Adipocyte (in vitro differentiated cells): ENCODE results near the gene CXCR3.
"Not testable (repeated sequence)": the region's sequence is repeated elsewhere in the genome, so short reads cannot be mapped to it uniquely, and the experiment has no call there.

Source experiments
- DNase-seq: peaks from one replicate; pipeline ENCODE4 v3.0.0-alpha.2; 2015; ENCODE audit warnings: low read depth
- H3K27me3 ChIP-seq: replicated peaks from 2 replicates; pipeline ENCODE4 v1.7.0; 2013; ENCODE audit warnings: mild to moderate bottlenecking, low read length, moderate library complexity; ENCODE audit not compliant: control insufficient read depth, insufficient read depth
- H3K36me3 ChIP-seq: 2 replicates; pipeline ENCODE4 v1.7.0; 2013; ENCODE audit warnings: low read length, mild to moderate bottlenecking, moderate library complexity; ENCODE audit not compliant: control insufficient read depth, insufficient read depth, severe bottlenecking
- H3K4me1 ChIP-seq: 2 replicates; pipeline ENCODE4 v1.7.0; 2013; ENCODE audit warnings: mild to moderate bottlenecking, low read length, moderate library complexity; ENCODE audit not compliant: control insufficient read depth, insufficient read depth
- H3K4me3 ChIP-seq: 2 replicates; pipeline ENCODE4 v1.7.0; 2013; ENCODE audit warnings: mild to moderate bottlenecking, low read length, moderate library complexity
- H3K9ac ChIP-seq: 2 replicates; pipeline ENCODE4 v1.7.0; 2013; ENCODE audit warnings: mild to moderate bottlenecking, low read length, moderate library complexity
- H3K9me3 ChIP-seq: 2 replicates; pipeline ENCODE4 v1.7.0; 2013; ENCODE audit warnings: mild to moderate bottlenecking, low read length, moderate library complexity; ENCODE audit not compliant: control insufficient read depth

The CXCR3 gene

GRCh38 chrX:71578253-71579135 lies 39.8 kb downstream of the CXCR3 start, which contains the start of gene GCNA:
TSS of gene GCNA (plus strand) at chrX:71578437. CDS start at chrX:71580822, 2,385 bp downstream.
- peaks cover 39% of the 10 kb centered on the region for H3K36me3 ChIP-seq
- H3K4me3 ChIP-seq, result no peak within 1 kb of the TSS
- no peak within 1 kb of the TSS for H3K9ac ChIP-seq
- no peak for DNase-seq
- H3K4me1 ChIP-seq, result peaks cover 7% of the 10 kb centered on the region
- H3K9me3 ChIP-seq, result no peaks in the 10 kb centered on the region
- peaks cover 5% of the 10 kb centered on the region for H3K27me3 ChIP-seq

GRCh38 chrX:71577682-71578081 lies 40.6 kb downstream of the CXCR3 start:
- no peak for DNase-seq
- Histone ChIP-seq H3K4me3 (no peak overlapping the region), H3K4me1 (peaks cover 7% of the 10 kb centered on the region), H3K9ac (no peak overlapping the region), H3K27me3 (peaks cover 5% of the 10 kb centered on the region), H3K36me3 (peaks cover 46% of the 10 kb centered on the region), H3K9me3 (no peaks in the 10 kb centered on the region)

GRCh38 chrX:71573590-71573989 lies 44.7 kb downstream of the CXCR3 start:
- Histone ChIP-seq H3K27me3 (peaks cover 5% of the 10 kb centered on the region), H3K4me3 (no peak overlapping the region), H3K9me3 (no peaks in the 10 kb centered on the region), H3K4me1 (peaks cover 4% of the 10 kb centered on the region), H3K9ac (no peak overlapping the region), H3K36me3 (peaks cover 76% of the 10 kb centered on the region)
- no peak for DNase-seq

GRCh38 chrX:71571390-71571789 lies 46.9 kb downstream of the CXCR3 start:
- H3K27me3 ChIP-seq, H3K9ac ChIP-seq, H3K9me3 ChIP-seq, DNase-seq, H3K4me3 ChIP-seq: not testable (repeated sequence)
- peaks cover 16% of the 10 kb centered on the region for H3K4me1 ChIP-seq
- peaks cover 89% of the 10 kb centered on the region for H3K36me3 ChIP-seq
